T-helper 2 cell treated with Interferon-gamma antibody and Interleukin-4, amounts not matched to agents 100 ng/mL and 5 ng/mL, for 36 hours (primary cell): ENCODE results near the gene PLCH1. TPM values are rescaled to one million over a fixed set of nuclear protein-coding genes. Genes with fewer than 3 reads are reported as not detected.
"Not testable (repeated sequence)": the region's sequence is repeated elsewhere in the genome, so short reads cannot be mapped to it uniquely, and the experiment has no call there.

Experiments used
- intact Hi-C: fragments of 100-400 bp; cut with micrococcal nuclease; formaldehyde crosslinking; loops from one replicate; pipeline ENCODE4 v1.15.1; 2023
- total RNA-seq: library from RNA; stranded (reverse); gene quantifications from 2 replicates; pipeline ENCODE4 v1.2.3, GENCODE V29; 2022

The PLCH1 gene
- total RNA-seq, 1 donor from 2014 or later, result 0.80 TPM

GRCh38 chr3:155424323-155424710, 320.6 kb downstream of the PLCH1 start:
- intact Hi-C loops, result no loop called here

- intact Hi-C loops, result no loop called here
Measured at GRCh38 chr3:155423526-155424322, 321.1 kb downstream of the PLCH1 start.

GRCh38 chr3:155420881-155421486, 323.9 kb downstream of the PLCH1 start:
- intact Hi-C loops, result no loop called here

- intact Hi-C loops, result no loop called here
Measured at GRCh38 chr3:155420406-155420805, 324.5 kb downstream of the PLCH1 start.

GRCh38 chr3:155418407-155418806, 326.5 kb downstream of the PLCH1 start:
- intact Hi-C loops, result no loop called here

- intact Hi-C loops, result no loop called here
Measured at GRCh38 chr3:155417119-155417517, 327.8 kb downstream of the PLCH1 start.

- intact Hi-C loops, result no loop called here
Measured at GRCh38 chr3:155416500-155417118, 328.3 kb downstream of the PLCH1 start.

- intact Hi-C loops, result no loop called here
Measured at GRCh38 chr3:155412904-155413303, 332.0 kb downstream of the PLCH1 start.

GRCh38 chr3:155411500-155412223, 333.2 kb downstream of the PLCH1 start:
- intact Hi-C loops, result no loop called here

- intact Hi-C loops, result no loop called here
Measured at GRCh38 chr3:155409336-155409735, 335.5 kb downstream of the PLCH1 start.

- intact Hi-C loops, result no loop called here
Measured at GRCh38 chr3:155407971-155408370, 336.9 kb downstream of the PLCH1 start.

GRCh38 chr3:155407331-155407730, 337.5 kb downstream of the PLCH1 start:
- intact Hi-C loops, result no loop called here

GRCh38 chr3:155404486-155404885, 340.4 kb downstream of the PLCH1 start:
- intact Hi-C loops, result no loop called here

GRCh38 chr3:155402656-155403055, 342.2 kb downstream of the PLCH1 start:
- intact Hi-C loops, result no loop called here

- intact Hi-C loops, result no loop called here
Measured at GRCh38 chr3:155398046-155398445, 346.8 kb downstream of the PLCH1 start.

GRCh38 chr3:155394896-155395295, 350.0 kb downstream of the PLCH1 start:
- intact Hi-C loops, result not testable (repeated sequence)

GRCh38 chr3:155394240-155394639, 350.6 kb downstream of the PLCH1 start:
- intact Hi-C loops, result no loop called here

- intact Hi-C loops, result no loop called here
Measured at GRCh38 chr3:155393316-155393715, 351.6 kb downstream of the PLCH1 start.

- intact Hi-C loops, result no loop called here
Measured at GRCh38 chr3:155392138-155392537, 352.7 kb downstream of the PLCH1 start.

- intact Hi-C loops, result no loop called here
Measured at GRCh38 chr3:155391551-155391958, 353.3 kb downstream of the PLCH1 start.

GRCh38 chr3:155391104-155391503, 353.8 kb downstream of the PLCH1 start:
- intact Hi-C loops, result no loop called here

- intact Hi-C loops, result no loop called here
Measured at GRCh38 chr3:155390351-155390750, 354.5 kb downstream of the PLCH1 start.
